Subcutaneous abdominal adipose tissue (tissue), 5 donors: ENCODE measurements around the gene CWF19L1.
"Not testable (repeated sequence)": the region's sequence is repeated elsewhere in the genome, so short reads cannot be mapped to it uniquely, and the experiment has no call there.

Experiments
- H3K27ac ChIP-seq: one replicate; pipeline ENCODE4 v1.7.0; 2013; ENCODE audit warnings: low read depth, mild to moderate bottlenecking, inconsistent platforms, low read length, moderate library complexity
- H3K27me3 ChIP-seq, 5 donors: one replicate each; pipeline ENCODE4 v1.7.0; 2013; ENCODE audit warnings: low read length in 5 of 5, inconsistent platforms in 1 of 5; ENCODE audit not compliant: control insufficient read depth in 5 of 5, insufficient read depth in 4 of 5
- H3K36me3 ChIP-seq, 5 donors: one replicate each; pipeline ENCODE4 v1.7.0; 2013; ENCODE audit warnings: low read length in 5 of 5; ENCODE audit not compliant: control insufficient read depth in 5 of 5, insufficient read depth in 5 of 5
- H3K4me1 ChIP-seq, 5 donors: one replicate each; pipeline ENCODE4 v1.7.0; 2013; ENCODE audit warnings: low read length in 5 of 5, mild to moderate bottlenecking in 3 of 5, moderate library complexity in 1 of 5; ENCODE audit not compliant: control insufficient read depth in 5 of 5, insufficient read depth in 5 of 5
- H3K4me3 ChIP-seq, 5 donors: one replicate each; pipeline ENCODE4 v1.7.0; 2013; ENCODE audit warnings: low read length in 5 of 5, low read depth in 1 of 5
- H3K9ac ChIP-seq, 5 donors: one replicate each; pipeline ENCODE4 v1.7.0; 2013; ENCODE audit warnings: low read length in 5 of 5, mild to moderate bottlenecking in 4 of 5, moderate library complexity in 3 of 5
- H3K9me3 ChIP-seq, 5 donors: one replicate each; pipeline ENCODE4 v1.7.0; 2013; ENCODE audit warnings: low read length in 5 of 5; ENCODE audit not compliant: control insufficient read depth in 5 of 5
- donor health status: healthy.
- donor health status: healthy.
- donor health status: healthy.
- donor health status: healthy.
- donor health status: healthy.

CWF19L1 gene

GRCh38 chr10:100292300-100292699 lies 24.9 kb upstream of the CWF19L1 start:
- H3K9ac ChIP-seq, H3K27ac ChIP-seq, H3K27me3 ChIP-seq, H3K36me3 ChIP-seq, H3K4me3 ChIP-seq, H3K9me3 ChIP-seq: not testable (repeated sequence)
- H3K4me1 ChIP-seq: peaks cover 0 to 19% (median 7%) of the 10 kb centered on the region in 5 donors

GRCh38 chr10:100291356-100291755 lies 23.9 kb upstream of the CWF19L1 start:
- Histone ChIP-seq H3K9me3 (no peaks in the 10 kb centered on the region), H3K36me3 (no peaks in the 10 kb centered on the region), H3K4me1 (peaks cover 0 to 27% (median 11%) of the 10 kb centered on the region in 5 donors), H3K27ac (no peak overlapping the region), H3K27me3 (peaks cover 0 to 4% (median 1%) of the 10 kb centered on the region in 5 donors), H3K9ac (no peak overlapping the region), H3K4me3 (no peak overlapping the region)

GRCh38 chr10:100289641-100290040 lies 22.2 kb upstream of the CWF19L1 start:
- Histone ChIP-seq H3K4me1 (peaks cover 2 to 40% (median 24%) of the 10 kb centered on the region in 5 donors), H3K36me3 (no peaks in the 10 kb centered on the region), H3K4me3 (no peak overlapping the region), H3K9me3 (no peaks in the 10 kb centered on the region), H3K27ac (no peak overlapping the region), H3K9ac (no peak overlapping the region), H3K27me3 (no peaks in the 10 kb centered on the region)

GRCh38 chr10:100288196-100288595 lies 20.8 kb upstream of the CWF19L1 start:
- no peak overlapping the region for H3K27ac ChIP-seq
- no peaks in the 10 kb centered on the region for H3K27me3 ChIP-seq
- H3K9ac ChIP-seq: no peak overlapping the region
- H3K9me3 ChIP-seq: no peaks in the 10 kb centered on the region
- peaks cover 0 to 1% (median 0%) of the 10 kb centered on the region in 5 donors for H3K36me3 ChIP-seq
- H3K4me3 ChIP-seq: no peak overlapping the region
- peaks cover 2 to 40% (median 26%) of the 10 kb centered on the region in 5 donors for H3K4me1 ChIP-seq

- Histone ChIP-seq H3K4me3 (no peak overlapping the region), H3K36me3 (peaks cover 0 to 6% (median 0%) of the 10 kb centered on the region in 5 donors), H3K9ac (no peak overlapping the region), H3K27me3 (no peaks in the 10 kb centered on the region), H3K9me3 (no peaks in the 10 kb centered on the region), H3K4me1 (peaks cover 2 to 37% (median 28%) of the 10 kb centered on the region in 5 donors), H3K27ac (no peak overlapping the region)
Observed at GRCh38 chr10:100287756-100288155, 20.3 kb upstream of the CWF19L1 start.

- peak within 1 kb of the TSS; percentile 87 to 99 (median 95) for H3K4me3 ChIP-seq
- H3K9ac ChIP-seq: peak within 1 kb of the TSS; percentile 71 to 92 (median 91)
- H3K4me1 ChIP-seq: peaks cover 2 to 32% (median 18%) of the 10 kb centered on the region in 5 donors
- no peaks in the 10 kb centered on the region for H3K9me3 ChIP-seq
- H3K27ac ChIP-seq: peak within 1 kb of the TSS; percentile 96
- H3K36me3 ChIP-seq: peaks cover 0 to 10% (median 7%) of the 10 kb centered on the region in 5 donors
- H3K27me3 ChIP-seq: no peaks in the 10 kb centered on the region
Observed at GRCh38 chr10:100286051-100287033, 18.9 kb upstream of the CWF19L1 start, which contains the start of gene BLOC1S2. TSS of gene BLOC1S2 (minus strand) at chr10:100286680. CDS start at chr10:100286659, 21 bp downstream.

GRCh38 chr10:100285326-100285725 lies 17.9 kb upstream of the CWF19L1 start:
- peak overlapping the region; percentile 96 for H3K27ac ChIP-seq
- peak overlapping the region in 4 of 5 donors; percentile 71 to 92 (median 86) for H3K9ac ChIP-seq
- H3K4me1 ChIP-seq: peaks cover 2 to 23% (median 18%) of the 10 kb centered on the region in 5 donors
- not testable (repeated sequence) for H3K27me3 ChIP-seq, H3K9me3 ChIP-seq
- H3K4me3 ChIP-seq: peak overlapping the region; percentile 87 to 99 (median 95)
- H3K36me3 ChIP-seq: peaks cover 8 to 19% (median 11%) of the 10 kb centered on the region in 5 donors

- no peaks in the 10 kb centered on the region for H3K9me3 ChIP-seq
- peaks cover 24 to 35% (median 28%) of the 10 kb centered on the region in 5 donors for H3K36me3 ChIP-seq
- H3K4me1 ChIP-seq: peaks cover 2 to 23% (median 18%) of the 10 kb centered on the region in 5 donors
- H3K9ac ChIP-seq: no peak overlapping the region
- no peaks in the 10 kb centered on the region for H3K27me3 ChIP-seq
- H3K4me3 ChIP-seq: no peak overlapping the region
- no peak overlapping the region for H3K27ac ChIP-seq
Observed at GRCh38 chr10:100282907-100283306, 15.5 kb upstream of the CWF19L1 start.

GRCh38 chr10:100276971-100277370 lies 9.5 kb upstream of the CWF19L1 start:
- H3K9ac ChIP-seq, H3K4me1 ChIP-seq, H3K27ac ChIP-seq, H3K27me3 ChIP-seq, H3K4me3 ChIP-seq, H3K9me3 ChIP-seq: not testable (repeated sequence)
- H3K36me3 ChIP-seq: peaks cover 36 to 46% (median 42%) of the 10 kb centered on the region in 5 donors
